ENCODE results near the gene NTN3.

DNA sequence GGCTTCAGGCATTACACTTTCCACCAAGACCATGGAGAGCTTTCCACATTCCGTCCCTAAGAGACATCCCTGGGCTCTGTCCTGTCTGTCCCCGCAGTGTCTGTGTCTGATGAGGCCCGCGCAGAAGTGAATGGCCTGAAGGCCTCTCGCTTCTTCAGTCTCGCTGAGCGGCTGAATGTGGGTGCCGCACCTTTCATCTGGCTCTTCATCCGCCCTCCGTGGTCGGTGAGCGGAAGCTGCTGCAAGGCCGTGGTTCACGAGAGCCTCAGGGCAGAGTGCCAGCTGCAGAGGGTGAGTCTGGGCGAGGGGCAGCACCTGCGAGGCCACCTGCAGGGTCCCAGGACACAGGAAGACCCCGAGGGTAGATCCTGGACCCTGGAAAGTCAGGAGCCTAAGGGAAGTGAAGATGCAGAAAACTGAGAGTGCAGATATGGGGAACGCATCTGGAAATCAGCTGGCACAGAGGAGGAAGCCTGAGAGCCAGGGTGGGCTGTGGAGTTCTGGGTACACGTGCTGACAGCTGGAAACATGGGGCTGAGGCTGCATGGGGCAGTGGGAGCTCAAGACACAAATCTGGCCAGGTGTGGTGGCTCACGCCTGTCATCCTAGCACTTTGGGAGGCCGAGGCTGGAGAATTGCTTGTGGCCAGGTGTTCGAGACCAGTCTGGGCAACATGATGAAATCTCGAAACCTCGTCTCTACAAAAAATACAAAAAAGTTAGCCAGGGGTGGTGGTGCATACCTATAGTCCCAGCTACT lies 33.9 kb upstream of the NTN3 start:
- no peak for TF ChIP-seq CTCF (IDR thresholded peaks at IDR 0.05)
- TF ChIP-seq POLR2A (IDR thresholded peaks at IDR 0.05): no peak
